ENCODE data around the gene LRRC46.

The LRRC46 gene

GRCh38 chr17:47823519-47823918, 8.0 kb upstream of the LRRC46 start:
- in situ Hi-C loops (cut with MboI; ENCODE audit: low sequenced_read_pairs, unreplicated experiment), result no loop called here
- TF ChIP-seq, protein P1, sequence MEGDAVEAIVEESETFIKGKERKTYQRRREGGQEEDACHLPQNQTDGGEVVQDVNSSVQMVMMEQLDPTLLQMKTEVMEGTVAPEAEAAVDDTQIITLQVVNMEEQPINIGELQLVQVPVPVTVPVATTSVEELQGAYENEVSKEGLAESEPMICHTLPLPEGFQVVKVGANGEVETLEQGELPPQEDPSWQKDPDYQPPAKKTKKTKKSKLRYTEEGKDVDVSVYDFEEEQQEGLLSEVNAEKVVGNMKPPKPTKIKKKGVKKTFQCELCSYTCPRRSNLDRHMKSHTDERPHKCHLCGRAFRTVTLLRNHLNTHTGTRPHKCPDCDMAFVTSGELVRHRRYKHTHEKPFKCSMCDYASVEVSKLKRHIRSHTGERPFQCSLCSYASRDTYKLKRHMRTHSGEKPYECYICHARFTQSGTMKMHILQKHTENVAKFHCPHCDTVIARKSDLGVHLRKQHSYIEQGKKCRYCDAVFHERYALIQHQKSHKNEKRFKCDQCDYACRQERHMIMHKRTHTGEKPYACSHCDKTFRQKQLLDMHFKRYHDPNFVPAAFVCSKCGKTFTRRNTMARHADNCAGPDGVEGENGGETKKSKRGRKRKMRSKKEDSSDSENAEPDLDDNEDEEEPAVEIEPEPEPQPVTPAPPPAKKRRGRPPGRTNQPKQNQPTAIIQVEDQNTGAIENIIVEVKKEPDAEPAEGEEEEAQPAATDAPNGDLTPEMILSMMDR (IDR thresholded peaks at IDR 0.05; ENCODE audit: borderline replicate concordance, control extremely low read depth, extremely low read depth, insufficient read depth, missing control alignments), result no peak
- DNase-seq (ENCODE audit: low spot score), result no peak

- DNase-seq (ENCODE audit: low spot score), result no peak
- TF ChIP-seq, protein P1 (IDR thresholded peaks at IDR 0.05; ENCODE audit: borderline replicate concordance, control extremely low read depth, extremely low read depth, insufficient read depth, missing control alignments), result no peak
- in situ Hi-C loops (cut with MboI; ENCODE audit: low sequenced_read_pairs, unreplicated experiment), result no loop called here
Measured at GRCh38 chr17:47829870-47830269, 1.6 kb upstream of the LRRC46 start.

DNA sequence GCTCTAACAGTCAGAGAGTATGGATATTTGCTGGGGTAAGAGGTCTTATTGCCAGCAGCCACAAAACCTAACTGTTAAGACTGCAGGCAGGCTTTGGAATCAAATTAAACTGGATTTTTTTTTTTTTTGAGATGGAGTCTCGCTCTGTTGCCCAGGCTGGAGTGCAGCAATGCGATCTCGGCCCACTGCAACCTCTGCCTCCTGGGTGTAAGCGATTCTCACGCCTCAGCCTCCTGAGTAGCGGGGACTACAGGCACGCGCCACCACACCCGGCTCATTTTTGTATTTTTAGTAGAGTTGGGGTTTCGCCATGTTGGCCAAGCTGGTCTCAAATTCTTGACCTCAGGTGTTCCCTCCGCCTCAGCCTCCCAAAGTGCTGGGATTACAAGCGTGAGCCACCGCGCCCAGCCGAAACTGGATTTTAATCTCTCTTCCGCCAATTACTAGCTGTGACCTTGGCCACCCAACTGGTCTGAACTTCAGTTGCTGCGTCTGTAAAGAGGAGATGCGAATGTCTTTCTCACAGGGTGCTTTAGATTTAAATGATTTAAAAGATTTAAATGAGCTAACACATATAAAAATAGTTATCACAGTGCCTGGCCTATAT, 971 bp upstream of the LRRC46 start:
- TF ChIP-seq, protein P1 (IDR thresholded peaks at IDR 0.05; ENCODE audit: borderline replicate concordance, control extremely low read depth, extremely low read depth, insufficient read depth, missing control alignments), result no peak
- no peak for DNase-seq (ENCODE audit: low spot score)
- in situ Hi-C loops (cut with MboI; ENCODE audit: low sequenced_read_pairs, unreplicated experiment), result no loop called here

GRCh38 chr17:47831934-47832327, 461 bp downstream of the LRRC46 start:
- in situ Hi-C loops (cut with MboI; ENCODE audit: low sequenced_read_pairs, unreplicated experiment), result no loop called here
- no peak for DNase-seq (ENCODE audit: low spot score)
- TF ChIP-seq, protein P1 (IDR thresholded peaks at IDR 0.05; ENCODE audit: borderline replicate concordance, control extremely low read depth, extremely low read depth, insufficient read depth, missing control alignments), result no peak

DNA sequence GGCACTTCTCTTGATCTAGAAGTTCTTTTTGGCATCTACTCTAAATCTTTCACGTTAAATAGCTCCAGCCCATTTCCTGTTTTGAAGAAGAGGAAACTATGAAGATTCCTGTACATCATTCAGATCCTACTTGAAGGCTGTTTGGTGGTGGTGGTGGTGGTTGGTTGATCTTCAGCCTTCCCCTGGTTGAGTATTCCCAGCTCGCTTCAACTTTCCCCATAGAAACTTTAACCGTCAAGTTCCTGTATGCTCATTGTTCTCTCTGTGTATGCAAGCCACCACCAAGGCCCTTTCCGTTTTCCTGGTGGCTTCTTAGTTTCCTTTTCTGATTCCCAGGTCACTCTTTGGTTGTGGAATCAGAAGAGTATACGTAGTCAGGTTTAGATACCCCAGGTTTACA, 3.3 kb downstream of the LRRC46 start:
- in situ Hi-C loops (cut with MboI; ENCODE audit: low sequenced_read_pairs, unreplicated experiment), result no loop called here
- TF ChIP-seq, protein P1 (IDR thresholded peaks at IDR 0.05; ENCODE audit: borderline replicate concordance, control extremely low read depth, extremely low read depth, insufficient read depth, missing control alignments), result no peak
- DNase-seq (ENCODE audit: low spot score), result no peak

DNA sequence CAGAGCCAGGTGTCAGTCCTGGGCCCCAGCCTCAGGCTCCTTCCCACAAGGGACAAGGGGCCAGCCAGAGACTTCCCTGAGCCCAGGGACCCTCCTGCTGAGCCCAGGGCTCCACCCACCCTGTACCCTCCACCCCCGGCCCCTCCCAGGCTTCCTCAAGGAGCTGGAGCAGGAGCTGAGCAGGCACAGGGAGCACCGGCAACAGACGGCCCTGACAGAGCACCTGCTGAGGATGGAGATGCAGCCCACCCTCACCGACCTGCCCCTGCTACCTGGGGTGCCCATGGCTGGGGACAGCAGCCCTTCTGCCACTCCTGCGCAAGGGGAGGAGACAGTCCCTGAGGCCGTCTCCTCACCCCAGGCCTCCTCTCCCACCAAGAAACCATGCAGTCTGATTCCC, 5.1 kb downstream of the LRRC46 start:
- in situ Hi-C loops (cut with MboI; ENCODE audit: low sequenced_read_pairs, unreplicated experiment), result no loop called here
- TF ChIP-seq, protein P1 (IDR thresholded peaks at IDR 0.05; ENCODE audit: borderline replicate concordance, control extremely low read depth, extremely low read depth, insufficient read depth, missing control alignments), result no peak
- no peak for DNase-seq (ENCODE audit: low spot score)

All from GM13976 (cell line).